Stromal cell of bone marrow (primary cell): Measurements from ENCODE around the gene RASSF1.

ENCODE experiments used
- DNase-seq: peaks from one replicate; pipeline ENCODE4 v3.0.0-alpha.2; 2012; ENCODE audit warnings: low read depth

The RASSF1 gene

GRCh38 chr3:50340448-50341329 is at the start of gene RASSF1:
TSS of gene RASSF1 (minus strand) at chr3:50340836. CDS start at chr3:50340805, 31 bp downstream.
- DNase-seq: no peak

GRCh38 chr3:50389414-50389767 is 48.8 kb upstream of the RASSF1 start:
- DNase-seq: no peak

GRCh38 chr3:50388720-50389413 is 48.2 kb upstream of the RASSF1 start:
- no peak for DNase-seq

GRCh38 chr3:50388016-50388719 is 47.5 kb upstream of the RASSF1 start:
- DNase-seq: no peak

- DNase-seq: no peak
Measured at GRCh38 chr3:50385754-50386153, 45.1 kb upstream of the RASSF1 start.

GRCh38 chr3:50383750-50384149 is 43.1 kb upstream of the RASSF1 start:
- DNase-seq: no peak

GRCh38 chr3:50382722-50383121 is 42.1 kb upstream of the RASSF1 start:
- no peak for DNase-seq

GRCh38 chr3:50381383-50381782 is 40.7 kb upstream of the RASSF1 start:
- DNase-seq: no peak

GRCh38 chr3:50380405-50381085 is 39.9 kb upstream of the RASSF1 start:
- no peak for DNase-seq

- DNase-seq: no peak
Measured at GRCh38 chr3:50378757-50379156, 38.1 kb upstream of the RASSF1 start.

- DNase-seq: no peak
Measured at GRCh38 chr3:50378024-50378423, 37.4 kb upstream of the RASSF1 start.

GRCh38 chr3:50375258-50375931 is 34.8 kb upstream of the RASSF1 start:
- DNase-seq: no peak

- no peak for DNase-seq
Measured at GRCh38 chr3:50374363-50375257, 34.0 kb upstream of the RASSF1 start.

- DNase-seq: no peak
Measured at GRCh38 chr3:50373146-50374051, 32.8 kb upstream of the RASSF1 start.

- DNase-seq: no peak
Measured at GRCh38 chr3:50372349-50372748, 31.7 kb upstream of the RASSF1 start.

- no peak for DNase-seq
Measured at GRCh38 chr3:50371133-50371685, 30.6 kb upstream of the RASSF1 start.

- DNase-seq: no peak
Measured at GRCh38 chr3:50370594-50370993, 30.0 kb upstream of the RASSF1 start.

- no peak for DNase-seq
Measured at GRCh38 chr3:50369012-50369670, 28.5 kb upstream of the RASSF1 start.

GRCh38 chr3:50365842-50366220 is 25.2 kb upstream of the RASSF1 start:
- DNase-seq: no peak
